ENCODE results near the gene FGD3. TPM values are rescaled to one million over a fixed set of nuclear protein-coding genes. Genes with fewer than 3 reads are reported as not detected.

The FGD3 gene
- total RNA-seq, 4 donors from 2014 or later = 4.3 to 5.1 (median 4.9) TPM

- H3K27me3 ChIP-seq = no peaks in the 10 kb centered on the region
- DNase-seq (ENCODE audit: extremely low spot score) = no peak
- TF ChIP-seq POLR2AphosphoS5 (IDR thresholded peaks at IDR 0.05) (no peak), POLR2A (IDR thresholded peaks at IDR 0.05; ENCODE audit: low read depth) (no peak), EP300 (IDR thresholded peaks at IDR 0.05) (no peak), CTCF (IDR thresholded peaks at IDR 0.05) (no peak)
- no peak overlapping the region for H3K27ac ChIP-seq (replicated peaks in 1 of 4)
- intact Hi-C loops (cut with DNase I) = no loop called here
- no peak overlapping the region for H3K4me3 ChIP-seq
- no peaks in the 10 kb centered on the region for H3K9me3 ChIP-seq
- peaks cover 0 to 3% (median 0%) of the 10 kb centered on the region in 4 donors for H3K36me3 ChIP-seq
- H3K4me1 ChIP-seq = peaks cover 0 to 17% (median 2%) of the 10 kb centered on the region in 4 donors
- 91% methylated on average over 10 of the region's 12 CpGs for WGBS
These were observed 85.2 kb downstream of the FGD3 start for GRCh38 chr9:93032545-93032944.

GRCh38 chr9:93033531-93033930 lies 86.2 kb downstream of the FGD3 start:
- 44% methylated on average over 6 of the region's 6 CpGs for WGBS

GRCh38 chr9:93035106-93035660 lies 87.9 kb downstream of the FGD3 start:
- no peaks in the 10 kb centered on the region for H3K27me3 ChIP-seq
- DNase-seq (ENCODE audit: extremely low spot score) = no peak
- TF ChIP-seq EP300 (IDR thresholded peaks at IDR 0.05) (no peak), POLR2A (IDR thresholded peaks at IDR 0.05; ENCODE audit: low read depth) (no peak), CTCF (IDR thresholded peaks at IDR 0.05) (no peak), POLR2AphosphoS5 (IDR thresholded peaks at IDR 0.05) (no peak)
- WGBS = 89% methylated on average over 8 of the region's 19 CpGs
- H3K36me3 ChIP-seq = peaks cover 0 to 3% (median 0%) of the 10 kb centered on the region in 4 donors
- peaks cover 0 to 16% (median 2%) of the 10 kb centered on the region in 4 donors for H3K4me1 ChIP-seq
- no peak overlapping the region for H3K4me3 ChIP-seq
- intact Hi-C loops (cut with DNase I) = no loop called here
- H3K27ac ChIP-seq (replicated peaks in 1 of 4) = no peak overlapping the region
- H3K9me3 ChIP-seq = no peaks in the 10 kb centered on the region

More at GRCh38 chr9:93033531-93033930, 86.2 kb downstream of the FGD3 start:
- H3K4me1 ChIP-seq = peaks cover 0 to 17% (median 2%) of the 10 kb centered on the region in 4 donors
- no peak for DNase-seq (ENCODE audit: extremely low spot score)
- H3K4me3 ChIP-seq = no peak overlapping the region
- intact Hi-C loops (cut with DNase I) = no loop called here
- TF ChIP-seq POLR2A (IDR thresholded peaks at IDR 0.05; ENCODE audit: low read depth) (no peak), CTCF (IDR thresholded peaks at IDR 0.05) (no peak), POLR2AphosphoS5 (IDR thresholded peaks at IDR 0.05) (no peak), EP300 (IDR thresholded peaks at IDR 0.05) (no peak)
- peaks cover 0 to 3% (median 0%) of the 10 kb centered on the region in 4 donors for H3K36me3 ChIP-seq
- no peaks in the 10 kb centered on the region for H3K9me3 ChIP-seq
- H3K27ac ChIP-seq (replicated peaks in 1 of 4) = no peak overlapping the region
- no peaks in the 10 kb centered on the region for H3K27me3 ChIP-seq

GRCh38 chr9:93035821-93036351 lies 88.6 kb downstream of the FGD3 start:
- Histone ChIP-seq H3K36me3 (peaks cover 0 to 3% (median 0%) of the 10 kb centered on the region in 4 donors), H3K4me3 (no peak overlapping the region), H3K4me1 (peaks cover 0 to 16% (median 2%) of the 10 kb centered on the region in 4 donors), H3K9me3 (no peaks in the 10 kb centered on the region), H3K27ac (replicated peaks in 1 of 4) (no peak overlapping the region), H3K27me3 (no peaks in the 10 kb centered on the region)
- intact Hi-C loops (cut with DNase I) = no loop called here
- no peak for DNase-seq (ENCODE audit: extremely low spot score)
- TF ChIP-seq EP300 (IDR thresholded peaks at IDR 0.05) (no peak), POLR2A (IDR thresholded peaks at IDR 0.05; ENCODE audit: low read depth) (no peak), POLR2AphosphoS5 (IDR thresholded peaks at IDR 0.05) (no peak)
- 73% methylated on average over 10 of the region's 13 CpGs for WGBS

- intact Hi-C loops (cut with DNase I) = no loop called here
- no peaks in the 10 kb centered on the region for H3K9me3 ChIP-seq
- no peak for TF ChIP-seq POLR2AphosphoS5 (IDR thresholded peaks at IDR 0.05)
- TF ChIP-seq CTCF (IDR thresholded peaks at IDR 0.05) = no peak
- no peak for TF ChIP-seq EP300 (IDR thresholded peaks at IDR 0.05)
- no peak for TF ChIP-seq POLR2A (IDR thresholded peaks at IDR 0.05; ENCODE audit: low read depth)
- H3K36me3 ChIP-seq = peaks cover 0 to 3% (median 0%) of the 10 kb centered on the region in 4 donors
- 73% methylated on average over 3 of the region's 13 CpGs for WGBS
- H3K27me3 ChIP-seq = no peaks in the 10 kb centered on the region
- no peak overlapping the region for H3K27ac ChIP-seq (replicated peaks in 1 of 4)
- peaks cover 0 to 11% (median 0%) of the 10 kb centered on the region in 4 donors for H3K4me1 ChIP-seq
- no peak for DNase-seq (ENCODE audit: extremely low spot score)
- no peak overlapping the region for H3K4me3 ChIP-seq
These were observed 89.7 kb downstream of the FGD3 start for GRCh38 chr9:93036887-93037475.

Measured in esophagus muscularis mucosa (tissue), 4 donors.